HEK293 (cell line): ENCODE measurements around the gene BYSL.

Source experiments
- BCL11B ChIP-seq: fragments of 450-650 bp; formaldehyde crosslinking; IDR thresholded peaks from 2 replicates; pipeline ENCODE4 v1.5.1; 2016; ENCODE audit warnings: low read depth, missing biosample characterization, missing genetic modification characterization
- KLF8 ChIP-seq: fragments of 450-650 bp; formaldehyde crosslinking; IDR thresholded peaks from 2 replicates; pipeline ENCODE4 v1.5.1; 2016; ENCODE audit warnings: missing biosample characterization, missing genetic modification characterization
- YY1 ChIP-seq: fragments of 450-650 bp; formaldehyde crosslinking; IDR thresholded peaks from 2 replicates; pipeline ENCODE4 v1.5.1; 2018; ENCODE audit warnings: missing biosample characterization, missing genetic modification characterization
- ZBTB17 ChIP-seq: fragments of 450-650 bp; formaldehyde crosslinking; IDR thresholded peaks from 2 replicates; pipeline ENCODE4 v1.5.1; 2016; ENCODE audit warnings: missing biosample characterization, missing genetic modification characterization
- ZBTB21 ChIP-seq: fragments of 450-650 bp; formaldehyde crosslinking; IDR thresholded peaks from 2 replicates; pipeline ENCODE4 v1.5.1; 2017; ENCODE audit warnings: missing biosample characterization, missing genetic modification characterization
- ZBTB7A ChIP-seq: fragments of 450-650 bp; formaldehyde crosslinking; IDR thresholded peaks from 2 replicates; pipeline ENCODE4 v1.5.1; 2016; ENCODE audit warnings: low read depth, missing biosample characterization, missing genetic modification characterization
- ZFP37 ChIP-seq: fragments of 450-650 bp; formaldehyde crosslinking; IDR thresholded peaks from 2 replicates; pipeline ENCODE4 v1.5.1; 2016; ENCODE audit warnings: missing biosample characterization, missing genetic modification characterization
- ZNF2 ChIP-seq: fragments of 450-650 bp; formaldehyde crosslinking; IDR thresholded peaks from 2 replicates; pipeline ENCODE4 v1.5.1; 2016; ENCODE audit warnings: missing biosample characterization, missing genetic modification characterization
- ZNF248 ChIP-seq: fragments of 450-650 bp; formaldehyde crosslinking; IDR thresholded peaks from 2 replicates; pipeline ENCODE4 v1.5.1; 2017; ENCODE audit warnings: missing biosample characterization, missing genetic modification characterization
- ZNF274 ChIP-seq, 2 experiments: fragments of 200-500 bp in 1 of 2; fragments of 450-650 bp in 1 of 2; sonication (Bioruptor generic) in 1 of 2; formaldehyde crosslinking in 1 of 2; IDR thresholded peaks; 2 replicates each; pipeline versions ENCODE4 v1.5.1 to v1.6.1; 2014 to 2016; ENCODE audit warnings: borderline replicate concordance in 1 of 2, inconsistent platforms in 1 of 2, low read length in 1 of 2, missing biosample characterization in 1 of 2, missing genetic modification characterization in 1 of 2
- TF ChIP-seq, protein P1 (sequence below): fragments of 450-650 bp; formaldehyde crosslinking; IDR thresholded peaks from 2 replicates; pipeline ENCODE4 v1.5.1; 2016; ENCODE audit warnings: missing biosample characterization, missing genetic modification characterization
- TF ChIP-seq, protein P2 (sequence below): fragments of 450-650 bp; formaldehyde crosslinking; IDR thresholded peaks from 2 replicates; pipeline ENCODE4 v1.5.1; 2017; ENCODE audit warnings: missing biosample characterization, missing genetic modification characterization
- TF ChIP-seq, protein P3 (sequence below): fragments of 450-650 bp; formaldehyde crosslinking; IDR thresholded peaks from 2 replicates; pipeline ENCODE4 v1.5.1; 2016; ENCODE audit warnings: missing biosample characterization, missing genetic modification characterization
- TF ChIP-seq, protein P4 (sequence below): sonication (generic); formaldehyde crosslinking; IDR thresholded peaks from 2 replicates; pipeline ENCODE4 v1.8.1; 2022; ENCODE audit warnings: mild to moderate bottlenecking, moderate library complexity, missing genetic modification reagents

DNA sequence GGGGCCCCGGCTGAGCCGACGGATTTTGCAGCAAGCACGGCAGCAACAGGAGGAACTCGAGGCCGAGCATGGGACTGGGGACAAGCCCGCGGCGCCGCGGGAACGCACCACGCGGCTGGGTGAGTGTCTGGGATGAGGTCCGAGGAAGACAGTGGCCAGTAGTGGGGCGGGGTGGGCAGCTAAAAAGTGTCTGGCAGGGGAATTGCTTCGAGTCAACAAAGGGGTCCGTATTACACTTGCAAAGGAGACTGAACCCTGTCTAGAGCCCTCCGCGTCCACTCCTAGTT lies 356 bp downstream of the BYSL start:
- TF ChIP-seq, protein P1, sequence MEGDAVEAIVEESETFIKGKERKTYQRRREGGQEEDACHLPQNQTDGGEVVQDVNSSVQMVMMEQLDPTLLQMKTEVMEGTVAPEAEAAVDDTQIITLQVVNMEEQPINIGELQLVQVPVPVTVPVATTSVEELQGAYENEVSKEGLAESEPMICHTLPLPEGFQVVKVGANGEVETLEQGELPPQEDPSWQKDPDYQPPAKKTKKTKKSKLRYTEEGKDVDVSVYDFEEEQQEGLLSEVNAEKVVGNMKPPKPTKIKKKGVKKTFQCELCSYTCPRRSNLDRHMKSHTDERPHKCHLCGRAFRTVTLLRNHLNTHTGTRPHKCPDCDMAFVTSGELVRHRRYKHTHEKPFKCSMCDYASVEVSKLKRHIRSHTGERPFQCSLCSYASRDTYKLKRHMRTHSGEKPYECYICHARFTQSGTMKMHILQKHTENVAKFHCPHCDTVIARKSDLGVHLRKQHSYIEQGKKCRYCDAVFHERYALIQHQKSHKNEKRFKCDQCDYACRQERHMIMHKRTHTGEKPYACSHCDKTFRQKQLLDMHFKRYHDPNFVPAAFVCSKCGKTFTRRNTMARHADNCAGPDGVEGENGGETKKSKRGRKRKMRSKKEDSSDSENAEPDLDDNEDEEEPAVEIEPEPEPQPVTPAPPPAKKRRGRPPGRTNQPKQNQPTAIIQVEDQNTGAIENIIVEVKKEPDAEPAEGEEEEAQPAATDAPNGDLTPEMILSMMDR (tag by site-specific recombination), result no peak
- TF ChIP-seq ZBTB21 (tag by site-specific recombination) (no peak), ZBTB17 (tag by site-specific recombination) (no peak), ZNF2 (no peak), BCL11B (tag by site-specific recombination) (no peak), KLF8 (tag by site-specific recombination) (no peak), ZFP37 (tag by site-specific recombination) (0 out of 2 replicates have a peak, but pooled peaks have one; percentile 0), YY1 (no peak), ZNF248 (tag by site-specific recombination) (no peak), ZBTB7A (tag by site-specific recombination) (no peak), ZNF274 (IDR thresholded peaks at IDR 0.05; ENCODE audit: low read length) (no peak), ZNF274 (tag by site-specific recombination; IDR thresholded peaks at IDR 0.05; ENCODE audit: borderline replicate concordance) (no peak)
- TF ChIP-seq, protein P2, sequence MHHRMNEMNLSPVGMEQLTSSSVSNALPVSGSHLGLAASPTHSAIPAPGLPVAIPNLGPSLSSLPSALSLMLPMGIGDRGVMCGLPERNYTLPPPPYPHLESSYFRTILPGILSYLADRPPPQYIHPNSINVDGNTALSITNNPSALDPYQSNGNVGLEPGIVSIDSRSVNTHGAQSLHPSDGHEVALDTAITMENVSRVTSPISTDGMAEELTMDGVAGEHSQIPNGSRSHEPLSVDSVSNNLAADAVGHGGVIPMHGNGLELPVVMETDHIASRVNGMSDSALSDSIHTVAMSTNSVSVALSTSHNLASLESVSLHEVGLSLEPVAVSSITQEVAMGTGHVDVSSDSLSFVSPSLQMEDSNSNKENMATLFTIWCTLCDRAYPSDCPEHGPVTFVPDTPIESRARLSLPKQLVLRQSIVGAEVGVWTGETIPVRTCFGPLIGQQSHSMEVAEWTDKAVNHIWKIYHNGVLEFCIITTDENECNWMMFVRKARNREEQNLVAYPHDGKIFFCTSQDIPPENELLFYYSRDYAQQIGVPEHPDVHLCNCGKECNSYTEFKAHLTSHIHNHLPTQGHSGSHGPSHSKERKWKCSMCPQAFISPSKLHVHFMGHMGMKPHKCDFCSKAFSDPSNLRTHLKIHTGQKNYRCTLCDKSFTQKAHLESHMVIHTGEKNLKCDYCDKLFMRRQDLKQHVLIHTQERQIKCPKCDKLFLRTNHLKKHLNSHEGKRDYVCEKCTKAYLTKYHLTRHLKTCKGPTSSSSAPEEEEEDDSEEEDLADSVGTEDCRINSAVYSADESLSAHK (tag by site-specific recombination), result no peak
- TF ChIP-seq, protein P3, sequence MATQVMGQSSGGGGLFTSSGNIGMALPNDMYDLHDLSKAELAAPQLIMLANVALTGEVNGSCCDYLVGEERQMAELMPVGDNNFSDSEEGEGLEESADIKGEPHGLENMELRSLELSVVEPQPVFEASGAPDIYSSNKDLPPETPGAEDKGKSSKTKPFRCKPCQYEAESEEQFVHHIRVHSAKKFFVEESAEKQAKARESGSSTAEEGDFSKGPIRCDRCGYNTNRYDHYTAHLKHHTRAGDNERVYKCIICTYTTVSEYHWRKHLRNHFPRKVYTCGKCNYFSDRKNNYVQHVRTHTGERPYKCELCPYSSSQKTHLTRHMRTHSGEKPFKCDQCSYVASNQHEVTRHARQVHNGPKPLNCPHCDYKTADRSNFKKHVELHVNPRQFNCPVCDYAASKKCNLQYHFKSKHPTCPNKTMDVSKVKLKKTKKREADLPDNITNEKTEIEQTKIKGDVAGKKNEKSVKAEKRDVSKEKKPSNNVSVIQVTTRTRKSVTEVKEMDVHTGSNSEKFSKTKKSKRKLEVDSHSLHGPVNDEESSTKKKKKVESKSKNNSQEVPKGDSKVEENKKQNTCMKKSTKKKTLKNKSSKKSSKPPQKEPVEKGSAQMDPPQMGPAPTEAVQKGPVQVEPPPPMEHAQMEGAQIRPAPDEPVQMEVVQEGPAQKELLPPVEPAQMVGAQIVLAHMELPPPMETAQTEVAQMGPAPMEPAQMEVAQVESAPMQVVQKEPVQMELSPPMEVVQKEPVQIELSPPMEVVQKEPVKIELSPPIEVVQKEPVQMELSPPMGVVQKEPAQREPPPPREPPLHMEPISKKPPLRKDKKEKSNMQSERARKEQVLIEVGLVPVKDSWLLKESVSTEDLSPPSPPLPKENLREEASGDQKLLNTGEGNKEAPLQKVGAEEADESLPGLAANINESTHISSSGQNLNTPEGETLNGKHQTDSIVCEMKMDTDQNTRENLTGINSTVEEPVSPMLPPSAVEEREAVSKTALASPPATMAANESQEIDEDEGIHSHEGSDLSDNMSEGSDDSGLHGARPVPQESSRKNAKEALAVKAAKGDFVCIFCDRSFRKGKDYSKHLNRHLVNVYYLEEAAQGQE, result no peak; the same call in 1 of the 2 replicates
- TF ChIP-seq, protein P4, sequence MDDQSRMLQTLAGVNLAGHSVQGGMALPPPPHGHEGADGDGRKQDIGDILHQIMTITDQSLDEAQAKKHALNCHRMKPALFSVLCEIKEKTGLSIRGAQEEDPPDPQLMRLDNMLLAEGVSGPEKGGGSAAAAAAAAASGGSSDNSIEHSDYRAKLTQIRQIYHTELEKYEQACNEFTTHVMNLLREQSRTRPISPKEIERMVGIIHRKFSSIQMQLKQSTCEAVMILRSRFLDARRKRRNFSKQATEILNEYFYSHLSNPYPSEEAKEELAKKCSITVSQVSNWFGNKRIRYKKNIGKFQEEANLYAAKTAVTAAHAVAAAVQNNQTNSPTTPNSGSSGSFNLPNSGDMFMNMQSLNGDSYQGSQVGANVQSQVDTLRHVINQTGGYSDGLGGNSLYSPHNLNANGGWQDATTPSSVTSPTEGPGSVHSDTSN, result no peak
